OCI-LY1 (cell line): ENCODE results near the gene HIVEP2.

ENCODE experiments used
- H2AFZ ChIP-seq: fragments of 200-600 bp; sonication (generic), shearing (Covaris generic); 2 replicates; pipeline ENCODE4 v1.6.0; 2014; ENCODE audit warnings: antibody characterized with exemption, mild to moderate bottlenecking, low read length
- H3F3A ChIP-seq: fragments of 200-600 bp; sonication (generic), shearing (Covaris generic); 2 replicates; pipeline ENCODE4 v1.6.0; 2014; ENCODE audit warnings: mild to moderate bottlenecking, antibody characterized with exemption, low read length, moderate library complexity; ENCODE audit not compliant: insufficient read depth
- H3K27ac ChIP-seq: fragments of 200-600 bp; sonication (generic); 2 replicates; pipeline ENCODE4 v1.5.1; 2014; ENCODE audit warnings: low read length, mixed run types, mild to moderate bottlenecking, low read depth; ENCODE audit not compliant: poor library complexity, severe bottlenecking
- H3K27me3 ChIP-seq: fragments of 200-600 bp; sonication (generic); 2 replicates; pipeline ENCODE4 v1.6.0; 2014; ENCODE audit warnings: antibody characterized with exemption, mild to moderate bottlenecking, low read length, moderate library complexity; ENCODE audit not compliant: insufficient read depth
- H3K36me3 ChIP-seq: fragments of 200-600 bp; sonication (generic); 2 replicates; pipeline ENCODE4 v1.6.1; 2014; ENCODE audit warnings: mild to moderate bottlenecking, antibody characterized with exemption, low read length, moderate library complexity, mixed read lengths; ENCODE audit not compliant: insufficient read depth
- H3K4me1 ChIP-seq: fragments of 200-600 bp; sonication (generic); 2 replicates; pipeline ENCODE4 v1.5.1; 2014; ENCODE audit warnings: mild to moderate bottlenecking, low read length, moderate library complexity; ENCODE audit not compliant: insufficient read depth, severe bottlenecking
- H3K4me2 ChIP-seq: fragments of 200-600 bp; sonication (generic), shearing (Covaris generic); 2 replicates; pipeline ENCODE4 v1.6.1; 2014; ENCODE audit warnings: low read length
- H3K4me3 ChIP-seq: fragments of 200-600 bp; sonication (generic); 2 replicates; pipeline ENCODE4 v1.5.1; 2014; ENCODE audit warnings: low read length, low read depth, mild to moderate bottlenecking, mixed read lengths; ENCODE audit not compliant: poor library complexity, severe bottlenecking
- H3K79me2 ChIP-seq: fragments of 200-600 bp; shearing (Covaris generic); 2 replicates; pipeline ENCODE4 v1.6.1; 2016; ENCODE audit warnings: mixed run types, low read length, mixed read lengths; ENCODE audit not compliant: insufficient read depth
- H3K9ac ChIP-seq: fragments of 200-600 bp; sonication (generic), shearing (Covaris generic); 2 replicates; pipeline ENCODE4 v1.6.1; 2014; ENCODE audit warnings: mild to moderate bottlenecking, low read length, mixed read lengths
- H3K9me2 ChIP-seq: fragments of 200-600 bp; sonication (generic), shearing (Covaris generic); 2 replicates; pipeline ENCODE4 v1.6.1; 2014; ENCODE audit warnings: low read depth, mild to moderate bottlenecking, low read length, mixed read lengths
- H3K9me3 ChIP-seq: fragments of 200-600 bp; shearing (Covaris generic); 2 replicates; pipeline ENCODE4 v1.6.1; 2014; ENCODE audit warnings: low read length, mixed read lengths
- H4K20me1 ChIP-seq: fragments of 200-600 bp; sonication (generic), shearing (Covaris generic); 2 replicates; pipeline ENCODE4 v1.6.0; 2016; ENCODE audit warnings: mild to moderate bottlenecking, low read length; ENCODE audit not compliant: insufficient read depth
- CTCF ChIP-seq: fragments of 200-600 bp; sonication (generic), shearing (Covaris generic); IDR thresholded peaks from 2 replicates; pipeline ENCODE4 v1.5.1; 2017; ENCODE audit warnings: mild to moderate bottlenecking, antibody characterized with exemption, low read length, moderate library complexity, mixed read lengths
- EZH2 ChIP-seq: fragments of 200-600 bp; sonication (generic), shearing (Covaris generic); IDR thresholded peaks from 2 replicates; pipeline ENCODE4 v1.8.0; 2017; ENCODE audit warnings: borderline replicate concordance, mixed run types, mild to moderate bottlenecking, antibody characterized with exemption, low read length, moderate library complexity, mixed read lengths

Gene HIVEP2

GRCh38 chr6:142763205-142763604 lies 181.8 kb downstream of the HIVEP2 start:
- Histone ChIP-seq H3K9ac (no peak overlapping the region), H3K4me1 (no peaks in the 10 kb centered on the region), H3K4me3 (no peak overlapping the region), H3K9me3 (no peaks in the 10 kb centered on the region), H2AFZ (no peak overlapping the region), H3K27ac (no peak overlapping the region), H3K4me2 (no peak overlapping the region), H3K79me2 (no peaks in the 10 kb centered on the region), H3K9me2 (no peaks in the 10 kb centered on the region), H3F3A (no peaks in the 10 kb centered on the region), H3K27me3 (no peaks in the 10 kb centered on the region), H3K36me3 (peaks cover 68% of the 10 kb centered on the region), H4K20me1 (no peaks in the 10 kb centered on the region)
- TF ChIP-seq EZH2 (no peak), CTCF (no peak)

- Histone ChIP-seq H3K27ac (no peak overlapping the region), H3K36me3 (peaks cover 67% of the 10 kb centered on the region), H3K27me3 (no peaks in the 10 kb centered on the region)
Observed at GRCh38 chr6:142761756-142762155, 183.2 kb downstream of the HIVEP2 start.

GRCh38 chr6:142760152-142760551 lies 184.8 kb downstream of the HIVEP2 start:
- no peak overlapping the region for H3K4me2 ChIP-seq

More at GRCh38 chr6:142761756-142762155, 183.2 kb downstream of the HIVEP2 start:
- Histone ChIP-seq H2AFZ (no peak overlapping the region), H3K9me2 (no peaks in the 10 kb centered on the region), H3K4me2 (no peak overlapping the region), H4K20me1 (no peaks in the 10 kb centered on the region), H3K4me3 (no peak overlapping the region), H3K9ac (no peak overlapping the region), H3K79me2 (no peaks in the 10 kb centered on the region), H3F3A (no peaks in the 10 kb centered on the region), H3K4me1 (no peaks in the 10 kb centered on the region), H3K9me3 (no peaks in the 10 kb centered on the region)
- no peak for TF ChIP-seq CTCF
- no peak for TF ChIP-seq EZH2

More at GRCh38 chr6:142760152-142760551, 184.8 kb downstream of the HIVEP2 start:
- Histone ChIP-seq H3K9me2 (no peaks in the 10 kb centered on the region), H3K27ac (no peak overlapping the region), H4K20me1 (no peaks in the 10 kb centered on the region), H3K4me1 (no peaks in the 10 kb centered on the region), H3K4me3 (no peak overlapping the region), H2AFZ (no peak overlapping the region), H3F3A (no peaks in the 10 kb centered on the region), H3K9me3 (no peaks in the 10 kb centered on the region), H3K79me2 (no peaks in the 10 kb centered on the region), H3K36me3 (peaks cover 73% of the 10 kb centered on the region), H3K9ac (no peak overlapping the region), H3K27me3 (no peaks in the 10 kb centered on the region)
- TF ChIP-seq EZH2 (no peak), CTCF (no peak)
